ENCODE measurements around the gene CAMK1D. TPM values are rescaled to one million over a fixed set of nuclear protein-coding genes. Genes with fewer than 3 reads are reported as not detected.

CAMK1D gene
- total RNA-seq, 1 donor: 11.2 TPM

GRCh38 chr10:12430406-12430982 is 81.1 kb downstream of the CAMK1D start:
- Histone ChIP-seq H3K36me3 (ENCODE audit: insufficient read depth, low read length) (no peaks in the 10 kb centered on the region), H3K27me3 (ENCODE audit: insufficient read depth, low read length) (peaks cover 22% of the 10 kb centered on the region), H4K20me1 (ENCODE audit: insufficient read depth, low read length) (peaks cover 3% of the 10 kb centered on the region), H3K4me3 (ENCODE audit: insufficient read depth, low read length) (no peak overlapping the region), H3K79me2 (ENCODE audit: insufficient read depth, low read length) (no peaks in the 10 kb centered on the region), H3K27ac (ENCODE audit: low read depth, low read length) (no peak overlapping the region), H3K4me1 (ENCODE audit: insufficient read depth, low read length) (no peaks in the 10 kb centered on the region), H3K4me2 (ENCODE audit: insufficient read depth, low read length) (no peak overlapping the region), H2AFZ (ENCODE audit: low read length) (no peak overlapping the region), H3K9me3 (ENCODE audit: low read depth, low read length) (no peaks in the 10 kb centered on the region)
- DNase-seq (ENCODE audit: insufficient read length, low spot score, missing footprints): no peak
- TF ChIP-seq, protein P1, sequence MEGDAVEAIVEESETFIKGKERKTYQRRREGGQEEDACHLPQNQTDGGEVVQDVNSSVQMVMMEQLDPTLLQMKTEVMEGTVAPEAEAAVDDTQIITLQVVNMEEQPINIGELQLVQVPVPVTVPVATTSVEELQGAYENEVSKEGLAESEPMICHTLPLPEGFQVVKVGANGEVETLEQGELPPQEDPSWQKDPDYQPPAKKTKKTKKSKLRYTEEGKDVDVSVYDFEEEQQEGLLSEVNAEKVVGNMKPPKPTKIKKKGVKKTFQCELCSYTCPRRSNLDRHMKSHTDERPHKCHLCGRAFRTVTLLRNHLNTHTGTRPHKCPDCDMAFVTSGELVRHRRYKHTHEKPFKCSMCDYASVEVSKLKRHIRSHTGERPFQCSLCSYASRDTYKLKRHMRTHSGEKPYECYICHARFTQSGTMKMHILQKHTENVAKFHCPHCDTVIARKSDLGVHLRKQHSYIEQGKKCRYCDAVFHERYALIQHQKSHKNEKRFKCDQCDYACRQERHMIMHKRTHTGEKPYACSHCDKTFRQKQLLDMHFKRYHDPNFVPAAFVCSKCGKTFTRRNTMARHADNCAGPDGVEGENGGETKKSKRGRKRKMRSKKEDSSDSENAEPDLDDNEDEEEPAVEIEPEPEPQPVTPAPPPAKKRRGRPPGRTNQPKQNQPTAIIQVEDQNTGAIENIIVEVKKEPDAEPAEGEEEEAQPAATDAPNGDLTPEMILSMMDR (IDR thresholded peaks at IDR 0.05; ENCODE audit: extremely low read depth, low read depth, low read length): no peak

GRCh38 chr10:12431151-12432101 is 82.1 kb downstream of the CAMK1D start:
- Histone ChIP-seq H2AFZ (ENCODE audit: low read length) (no peak overlapping the region), H3K4me1 (ENCODE audit: insufficient read depth, low read length) (no peaks in the 10 kb centered on the region), H3K4me3 (ENCODE audit: insufficient read depth, low read length) (no peak overlapping the region), H3K27me3 (ENCODE audit: insufficient read depth, low read length) (peaks cover 22% of the 10 kb centered on the region), H3K4me2 (ENCODE audit: insufficient read depth, low read length) (no peak overlapping the region), H3K79me2 (ENCODE audit: insufficient read depth, low read length) (no peaks in the 10 kb centered on the region), H3K9me3 (ENCODE audit: low read depth, low read length) (no peaks in the 10 kb centered on the region), H3K36me3 (ENCODE audit: insufficient read depth, low read length) (no peaks in the 10 kb centered on the region), H3K27ac (ENCODE audit: low read depth, low read length) (no peak overlapping the region), H4K20me1 (ENCODE audit: insufficient read depth, low read length) (peaks cover 3% of the 10 kb centered on the region)
- DNase-seq (ENCODE audit: insufficient read length, low spot score, missing footprints): no peak
- TF ChIP-seq, protein P1 (IDR thresholded peaks at IDR 0.05; ENCODE audit: extremely low read depth, low read depth, low read length): no peak

GRCh38 chr10:12432402-12433189 is 83.2 kb downstream of the CAMK1D start:
- peaks cover 22% of the 10 kb centered on the region for H3K27me3 ChIP-seq (ENCODE audit: insufficient read depth, low read length)
- no peak for DNase-seq (ENCODE audit: insufficient read length, low spot score, missing footprints)
- peaks cover 3% of the 10 kb centered on the region for H4K20me1 ChIP-seq (ENCODE audit: insufficient read depth, low read length)
- H3K36me3 ChIP-seq (ENCODE audit: insufficient read depth, low read length): no peaks in the 10 kb centered on the region
- no peak overlapping the region for H3K4me2 ChIP-seq (ENCODE audit: insufficient read depth, low read length)
- H3K4me3 ChIP-seq (ENCODE audit: insufficient read depth, low read length): no peak overlapping the region
- no peak overlapping the region for H2AFZ ChIP-seq (ENCODE audit: low read length)
- TF ChIP-seq, protein P1 (IDR thresholded peaks at IDR 0.05; ENCODE audit: extremely low read depth, low read depth, low read length): no peak
- no peaks in the 10 kb centered on the region for H3K9me3 ChIP-seq (ENCODE audit: low read depth, low read length)
- no peak overlapping the region for H3K27ac ChIP-seq (ENCODE audit: low read depth, low read length)
- H3K79me2 ChIP-seq (ENCODE audit: insufficient read depth, low read length): no peaks in the 10 kb centered on the region
- no peaks in the 10 kb centered on the region for H3K4me1 ChIP-seq (ENCODE audit: insufficient read depth, low read length)

Measured in osteoblast (primary cell).